ENCODE measurements around the gene KBTBD13.

- no peak for TF ChIP-seq POLR2A (IDR thresholded peaks at IDR 0.05; ENCODE audit: low read length)
- no peak for TF ChIP-seq GATA1 (IDR thresholded peaks at IDR 0.05; ENCODE audit: low read depth, low read length)
Observed at GRCh38 chr15:65101411-65101890, 24.9 kb downstream of the KBTBD13 start.
